MM.1S (cell line): ENCODE results near the gene HOXC13.

Experiments used
- EZH2phosphoT487 ChIP-seq: fragments of 300-600 bp; sonication (generic); IDR thresholded peaks from 2 replicates; pipeline ENCODE4 v1.6.1; 2018; ENCODE audit warnings: antibody characterized with exemption, low read length
- TF ChIP-seq, protein P1 (sequence below): fragments of 300-600 bp; sonication (generic); IDR thresholded peaks from 2 replicates; pipeline ENCODE4 v1.5.1; 2016; ENCODE audit warnings: antibody characterized with exemption, low read length, mixed read lengths

DNA sequence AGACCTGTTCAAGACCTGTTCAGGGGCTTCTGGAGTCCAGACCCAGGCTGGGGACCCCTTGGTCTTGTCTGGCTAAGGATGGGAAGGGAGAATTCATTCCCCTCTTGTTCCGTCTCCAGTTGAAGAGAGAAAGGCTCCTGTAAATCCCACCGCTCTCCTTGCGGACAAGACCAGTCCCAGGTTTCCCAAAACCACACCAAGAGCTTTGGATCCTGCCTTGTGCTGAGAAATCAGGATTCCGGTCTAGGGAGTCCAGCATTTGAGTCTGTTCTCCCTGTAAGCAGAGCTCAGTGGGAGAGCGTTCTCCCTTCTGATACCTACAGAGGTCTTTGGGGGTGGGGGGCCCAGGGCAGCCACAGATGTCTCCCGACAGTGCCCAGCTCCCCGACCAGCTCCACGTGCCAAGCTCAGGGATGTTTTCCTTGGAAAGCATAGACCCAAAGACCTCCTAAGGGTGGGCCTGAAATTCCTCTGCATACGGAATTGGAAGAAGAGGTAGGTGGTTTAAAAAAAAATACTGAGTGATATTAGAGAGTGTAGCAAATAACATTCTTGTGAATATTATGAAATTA, 1.9 kb downstream of the HOXC13 start:
- TF ChIP-seq, protein P1, sequence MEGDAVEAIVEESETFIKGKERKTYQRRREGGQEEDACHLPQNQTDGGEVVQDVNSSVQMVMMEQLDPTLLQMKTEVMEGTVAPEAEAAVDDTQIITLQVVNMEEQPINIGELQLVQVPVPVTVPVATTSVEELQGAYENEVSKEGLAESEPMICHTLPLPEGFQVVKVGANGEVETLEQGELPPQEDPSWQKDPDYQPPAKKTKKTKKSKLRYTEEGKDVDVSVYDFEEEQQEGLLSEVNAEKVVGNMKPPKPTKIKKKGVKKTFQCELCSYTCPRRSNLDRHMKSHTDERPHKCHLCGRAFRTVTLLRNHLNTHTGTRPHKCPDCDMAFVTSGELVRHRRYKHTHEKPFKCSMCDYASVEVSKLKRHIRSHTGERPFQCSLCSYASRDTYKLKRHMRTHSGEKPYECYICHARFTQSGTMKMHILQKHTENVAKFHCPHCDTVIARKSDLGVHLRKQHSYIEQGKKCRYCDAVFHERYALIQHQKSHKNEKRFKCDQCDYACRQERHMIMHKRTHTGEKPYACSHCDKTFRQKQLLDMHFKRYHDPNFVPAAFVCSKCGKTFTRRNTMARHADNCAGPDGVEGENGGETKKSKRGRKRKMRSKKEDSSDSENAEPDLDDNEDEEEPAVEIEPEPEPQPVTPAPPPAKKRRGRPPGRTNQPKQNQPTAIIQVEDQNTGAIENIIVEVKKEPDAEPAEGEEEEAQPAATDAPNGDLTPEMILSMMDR = no peak
- TF ChIP-seq EZH2phosphoT487 = peak; percentile 58; the same call in 1 of the 2 replicates
